ENCODE measurements around the gene UGT1A10.

The UGT1A10 gene

DNA sequence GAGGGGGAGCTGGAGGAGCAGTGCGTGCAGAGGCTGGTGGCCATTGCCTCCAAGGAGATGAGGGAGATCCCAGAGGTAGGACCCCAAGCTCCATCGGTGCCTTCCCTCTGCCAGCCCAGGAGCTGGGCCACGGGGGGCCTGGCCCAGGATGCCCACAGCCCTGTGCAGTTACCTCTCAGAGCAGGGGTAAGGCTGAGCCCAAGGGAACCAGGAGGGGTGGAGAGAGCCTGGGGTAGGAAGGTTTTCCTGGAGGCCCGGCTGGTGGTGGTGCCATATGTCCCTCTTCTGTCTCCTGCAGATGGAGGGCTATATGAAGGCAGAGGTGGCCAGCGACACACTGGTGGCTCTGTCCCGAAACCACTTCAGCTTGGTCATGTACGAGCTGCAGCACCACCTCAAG lies 153.3 kb downstream of the UGT1A10 start:
- DNase-seq, result no peak

DNA sequence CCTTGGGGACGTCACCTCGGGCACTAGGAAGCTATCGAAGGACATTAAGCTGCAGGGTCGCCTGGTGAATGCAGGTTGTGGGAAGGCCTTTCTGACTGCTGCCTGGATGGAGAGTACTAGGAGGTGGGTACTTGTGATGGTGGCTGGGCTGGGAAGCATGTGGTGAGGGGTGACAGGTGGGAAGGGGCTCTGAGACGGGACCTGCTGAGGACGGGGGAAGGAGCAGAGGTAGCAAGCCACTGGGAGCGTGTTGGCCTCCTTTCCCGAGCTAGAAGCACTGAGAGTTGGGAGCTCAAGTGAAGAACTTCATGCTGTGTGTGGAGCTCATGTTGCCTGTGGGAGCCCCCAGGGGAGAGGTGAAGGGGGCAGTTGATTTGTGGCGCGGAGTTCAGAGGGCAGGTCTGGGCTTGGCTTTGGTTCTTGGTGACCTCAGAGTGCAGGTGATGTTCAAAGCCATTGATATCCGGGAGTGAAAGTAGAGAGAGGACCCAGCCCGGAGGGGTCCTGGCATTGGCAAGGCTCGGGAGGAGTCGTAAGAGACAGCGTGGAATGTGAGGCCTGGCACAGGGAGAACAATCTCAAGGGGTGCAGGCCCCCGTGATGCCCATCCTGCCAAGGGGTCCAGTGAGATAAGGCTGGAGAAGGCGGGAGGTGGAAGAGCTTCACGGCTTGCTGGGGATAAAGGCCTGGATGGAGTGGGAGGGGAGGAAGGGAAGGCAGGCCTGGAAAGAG lies 155.1 kb downstream of the UGT1A10 start:
- DNase-seq, result no peak

DNA sequence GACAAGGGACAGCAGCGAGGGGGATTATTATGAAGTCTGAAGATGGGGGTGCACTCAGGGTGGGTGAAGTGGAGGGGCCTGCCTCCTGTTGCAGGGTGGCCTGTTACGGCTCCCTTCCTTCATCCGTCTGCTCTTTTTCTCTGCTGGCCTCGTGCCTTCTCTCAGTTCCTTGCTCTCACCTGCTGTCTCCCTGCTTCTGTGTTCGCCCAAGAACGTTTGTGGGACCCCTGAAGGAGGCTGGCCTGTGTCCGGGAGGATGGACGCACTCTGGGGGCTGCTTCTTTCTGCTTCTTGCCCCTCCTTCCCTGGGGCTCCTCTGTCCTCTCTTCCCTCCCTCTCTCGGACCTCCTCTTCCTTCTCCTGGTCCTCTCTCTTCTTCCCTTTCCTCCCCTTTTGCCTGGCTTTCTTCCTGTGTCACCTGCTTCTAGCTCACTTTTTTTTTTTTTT lies 155.7 kb downstream of the UGT1A10 start:
- DNase-seq, result no peak

DNA sequence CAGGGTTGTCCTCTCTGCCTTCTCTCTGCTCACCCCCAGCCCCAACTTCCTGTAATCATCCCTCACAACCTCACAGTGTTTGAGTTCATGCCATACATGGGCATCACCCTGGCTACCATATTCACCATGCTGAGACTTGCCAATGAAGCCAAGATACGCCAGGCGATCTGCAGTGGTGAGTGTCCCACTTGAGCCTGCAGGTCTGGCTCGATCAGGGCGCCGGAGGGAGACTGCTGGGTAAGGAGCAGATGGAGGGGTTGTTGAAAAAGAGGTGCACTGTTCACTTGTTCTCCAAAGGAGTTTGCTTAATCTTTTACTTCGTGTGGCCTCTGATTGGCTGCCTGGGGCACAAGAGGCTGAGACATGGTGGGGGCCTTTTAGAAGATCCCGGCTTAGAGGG lies 156.5 kb downstream of the UGT1A10 start:
- DNase-seq, result no peak

DNA sequence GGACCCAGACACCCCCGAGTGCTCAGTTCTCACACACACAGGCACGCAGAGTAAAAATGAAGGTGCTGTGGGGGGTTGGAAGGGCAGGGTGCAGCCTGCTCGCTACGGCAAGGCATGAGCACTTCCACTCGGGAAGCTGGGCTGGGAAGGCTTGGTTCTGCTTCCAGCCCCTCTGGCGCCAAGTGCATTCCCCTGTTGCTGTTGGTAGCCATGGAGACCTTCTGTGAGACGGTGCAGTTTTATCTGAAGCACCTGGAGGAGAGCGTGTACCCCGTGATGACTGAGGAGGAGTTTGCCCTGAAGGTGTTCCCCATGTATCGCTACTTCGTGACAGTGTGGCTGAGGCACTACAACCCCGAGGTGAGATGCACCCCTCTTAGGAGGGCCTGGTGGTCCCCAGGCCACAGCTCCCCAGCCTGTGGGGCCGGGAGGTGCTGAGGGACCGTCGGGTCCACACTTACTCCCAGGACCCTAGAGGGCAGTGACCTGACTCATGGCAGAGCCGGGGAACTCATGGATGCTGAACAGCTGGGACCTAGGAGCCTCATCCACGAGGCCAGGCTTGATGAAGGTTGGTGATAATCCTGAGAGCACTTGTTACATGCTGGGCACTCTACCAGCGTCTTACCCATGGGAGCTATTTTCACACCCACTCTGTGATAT lies 157.3 kb downstream of the UGT1A10 start:
- DNase-seq, result no peak

DNA sequence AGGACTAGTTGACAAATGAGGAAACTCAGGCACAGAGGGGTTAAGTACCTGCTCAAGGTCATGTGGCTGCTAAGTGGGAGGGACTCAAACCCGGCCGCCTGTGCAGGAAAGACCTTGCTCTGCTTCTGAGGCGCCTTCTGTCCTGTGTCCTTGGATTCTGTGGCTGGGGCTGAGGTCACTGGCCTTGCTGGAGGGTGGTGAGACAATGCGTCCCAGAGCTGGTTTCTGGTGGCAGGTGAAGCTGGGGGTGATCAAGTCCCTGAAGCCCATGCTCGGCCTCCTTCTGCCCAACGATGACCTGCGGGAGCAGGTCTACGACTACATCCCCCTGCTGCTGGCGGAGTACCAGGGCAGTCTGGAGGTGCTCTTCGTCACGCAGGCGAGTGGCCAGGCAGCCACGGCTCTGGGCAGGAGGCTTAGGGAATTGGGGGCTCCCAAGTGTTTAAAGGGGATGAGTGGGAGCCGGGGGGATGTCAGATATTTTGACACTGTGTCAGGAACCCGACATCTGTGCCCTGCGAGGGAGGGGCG lies 157.9 kb downstream of the UGT1A10 start:
- no peak for DNase-seq

DNA sequence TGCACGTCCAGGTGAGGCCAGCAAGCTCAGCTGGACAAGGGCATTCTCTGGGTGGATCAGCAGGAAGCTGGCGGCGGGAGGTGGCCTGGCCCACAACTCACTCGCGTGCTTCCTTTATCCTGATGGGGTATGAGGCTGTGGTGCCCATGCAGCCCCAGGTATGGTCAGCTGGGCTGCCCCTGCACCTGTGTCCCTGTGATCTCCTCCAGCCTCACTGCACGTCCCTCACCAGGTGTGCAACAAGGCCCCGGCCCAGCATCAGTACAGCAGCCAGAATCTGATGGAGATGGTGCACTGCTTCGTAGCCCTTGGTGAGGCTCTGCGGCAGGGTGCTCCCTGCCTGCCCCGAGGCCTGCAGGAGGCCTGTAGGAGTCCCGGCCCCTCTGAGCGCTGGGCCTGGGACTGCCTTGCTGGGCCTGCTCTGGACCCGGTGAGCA lies 159.5 kb downstream of the UGT1A10 start:
- no peak for DNase-seq

DNA sequence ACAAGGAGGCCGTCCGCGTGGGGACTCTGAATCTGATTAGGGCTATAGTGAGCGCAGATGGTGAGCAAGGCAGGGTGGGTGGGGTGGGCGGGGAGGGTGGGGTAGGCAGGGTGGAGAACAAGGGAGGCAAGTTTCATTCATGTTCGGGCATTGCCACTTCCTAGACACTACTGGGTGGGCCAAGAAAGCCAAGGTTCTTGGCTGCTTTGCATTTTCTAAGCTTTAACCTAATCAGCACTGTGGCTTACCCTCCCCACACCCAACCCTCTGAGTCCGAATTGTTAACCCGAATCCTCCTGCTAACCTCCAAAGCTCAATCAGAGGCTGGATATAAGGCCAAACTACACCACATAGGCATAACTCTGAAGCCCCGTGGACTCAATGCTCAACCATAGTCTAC lies 160.0 kb downstream of the UGT1A10 start:
- no peak for DNase-seq

DNA sequence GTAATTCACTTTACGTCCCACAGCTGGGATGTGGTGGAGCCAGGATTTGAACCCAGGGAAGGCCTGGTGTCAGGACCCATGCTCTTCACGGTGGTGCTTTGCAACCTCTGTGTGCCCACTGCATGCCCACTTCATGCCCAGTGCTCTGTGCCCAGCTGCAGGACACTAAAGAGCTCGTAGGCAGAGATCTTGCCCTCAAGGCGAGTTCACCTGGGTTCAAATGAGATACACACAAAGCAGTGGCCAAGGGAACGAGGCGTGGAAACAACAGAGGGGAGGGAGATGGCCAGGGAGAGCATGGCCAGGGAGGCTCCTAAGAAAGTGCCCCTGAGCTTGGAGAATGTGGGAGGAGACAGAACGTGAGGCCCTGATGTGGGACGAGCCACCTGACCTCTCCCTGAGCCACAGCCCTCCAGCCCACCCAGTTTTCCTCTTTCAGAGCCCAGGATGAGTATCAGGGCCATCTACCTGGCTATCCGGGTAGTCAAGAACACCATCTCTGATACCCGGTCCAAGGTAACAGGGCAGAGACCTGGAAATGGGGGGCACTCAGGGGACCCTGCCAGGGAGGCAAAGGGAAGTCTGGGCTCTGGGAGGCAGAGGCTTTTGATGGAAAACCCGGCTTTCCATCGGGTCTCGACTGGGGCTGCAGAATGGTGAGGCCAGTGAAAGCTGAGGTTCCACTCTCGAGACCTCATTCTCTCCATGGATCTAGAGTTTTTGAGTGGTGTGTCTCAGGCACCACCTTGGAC lies 162.3 kb downstream of the UGT1A10 start:
- no peak for DNase-seq

DNA sequence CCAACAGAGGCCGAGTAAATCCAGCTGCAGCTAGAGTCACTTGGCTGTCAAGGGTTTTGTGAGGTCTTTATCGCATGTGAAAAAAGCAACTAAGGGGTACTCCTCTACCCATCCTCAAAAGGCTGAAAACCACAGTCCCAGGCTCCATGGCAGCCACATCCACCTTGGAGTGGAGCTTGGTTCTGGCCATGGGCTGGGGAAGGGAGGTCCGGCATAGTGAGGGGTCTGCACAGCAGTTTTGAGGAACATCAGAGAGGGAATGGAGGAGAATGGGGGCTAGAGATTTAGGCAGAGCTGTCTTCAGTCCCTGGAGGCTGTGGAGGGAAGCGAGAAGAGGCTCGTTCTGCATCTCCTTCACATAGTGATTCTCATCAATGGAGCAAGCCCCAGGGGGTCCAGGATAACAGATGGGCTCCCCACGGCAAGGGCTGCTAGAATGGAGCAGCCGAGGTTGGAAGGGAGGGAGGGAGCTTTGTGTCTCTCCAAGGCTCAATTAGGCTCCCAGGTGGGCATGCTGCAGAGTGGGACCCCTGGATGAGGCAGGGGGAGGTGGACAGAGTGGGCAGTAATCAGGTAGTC lies 162.9 kb downstream of the UGT1A10 start:
- DNase-seq, result no peak

DNA sequence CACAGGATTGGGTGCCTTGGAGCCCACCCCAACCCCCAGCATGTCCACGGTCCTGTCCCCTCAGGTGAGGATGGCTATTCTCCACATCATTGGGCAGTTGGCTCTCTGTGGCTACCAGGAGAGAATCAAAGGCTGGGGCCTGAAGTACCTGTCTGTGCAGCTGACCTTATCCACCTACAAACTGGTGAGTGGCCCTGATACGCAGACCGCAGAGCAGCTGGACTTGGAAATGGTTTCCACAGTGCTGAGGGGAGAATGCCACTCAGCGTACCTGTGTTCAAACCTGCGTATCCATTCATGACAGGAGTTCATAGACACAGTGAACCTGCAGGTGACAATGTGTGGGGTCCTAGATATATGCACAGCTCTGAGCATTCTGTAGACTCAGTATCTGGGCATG lies 163.5 kb downstream of the UGT1A10 start:
- no peak for DNase-seq

DNA sequence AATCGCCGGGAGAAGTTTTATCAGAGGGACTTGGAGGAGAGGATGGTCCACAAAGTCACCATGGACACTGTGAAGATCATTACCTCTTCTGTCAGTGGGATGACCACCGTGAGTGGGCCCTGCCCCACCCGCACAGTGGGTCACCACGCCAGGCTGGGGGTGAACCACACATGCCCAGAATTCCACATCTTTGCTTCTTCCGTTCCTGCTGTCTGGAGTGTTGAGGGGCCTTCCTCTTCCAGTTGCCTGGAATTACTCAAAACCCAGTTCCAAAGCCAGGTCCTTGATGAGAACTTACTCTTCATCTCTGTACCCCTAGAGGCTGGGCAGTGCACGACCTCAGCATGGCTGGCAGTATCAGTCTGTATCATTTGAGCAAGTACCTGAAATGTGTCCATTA lies 164.0 kb downstream of the UGT1A10 start:
- DNase-seq, result no peak

DNA sequence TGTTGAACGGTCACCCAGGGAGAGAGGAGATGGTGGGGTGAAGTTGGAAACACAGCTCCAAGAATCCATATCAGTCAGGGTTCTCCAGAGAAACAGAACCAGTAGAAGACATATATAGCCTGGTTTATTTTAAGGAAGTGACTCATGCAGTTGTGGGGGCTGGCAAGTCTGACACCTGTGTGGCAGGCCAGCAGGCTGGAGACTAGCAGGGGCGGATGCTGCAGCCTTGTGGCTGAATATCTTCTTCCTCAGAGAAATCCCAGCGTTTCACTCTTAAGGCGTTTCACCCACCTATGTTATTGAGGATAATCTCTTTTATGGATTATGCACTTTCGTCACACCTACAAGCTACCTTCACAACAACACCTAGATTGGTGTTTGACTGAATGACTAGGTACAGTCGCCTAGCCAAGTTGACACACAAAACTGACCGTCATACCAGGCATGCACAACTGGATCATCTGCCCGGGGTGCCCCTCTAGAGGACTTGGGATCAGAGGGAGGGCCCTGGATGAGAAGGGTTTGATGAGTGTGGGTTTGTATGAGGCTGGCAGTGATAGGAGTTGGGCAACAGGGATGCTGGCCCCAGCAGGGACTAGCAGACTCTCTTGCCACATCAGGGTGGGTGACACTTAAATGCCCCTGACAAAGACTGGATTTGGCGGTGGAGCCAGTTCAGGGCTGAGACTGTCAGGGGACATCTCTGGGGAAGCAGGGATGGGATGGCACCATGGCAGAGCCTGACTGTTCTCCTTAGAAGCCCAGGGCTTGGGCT lies 165.3 kb downstream of the UGT1A10 start:
- no peak for DNase-seq

DNA sequence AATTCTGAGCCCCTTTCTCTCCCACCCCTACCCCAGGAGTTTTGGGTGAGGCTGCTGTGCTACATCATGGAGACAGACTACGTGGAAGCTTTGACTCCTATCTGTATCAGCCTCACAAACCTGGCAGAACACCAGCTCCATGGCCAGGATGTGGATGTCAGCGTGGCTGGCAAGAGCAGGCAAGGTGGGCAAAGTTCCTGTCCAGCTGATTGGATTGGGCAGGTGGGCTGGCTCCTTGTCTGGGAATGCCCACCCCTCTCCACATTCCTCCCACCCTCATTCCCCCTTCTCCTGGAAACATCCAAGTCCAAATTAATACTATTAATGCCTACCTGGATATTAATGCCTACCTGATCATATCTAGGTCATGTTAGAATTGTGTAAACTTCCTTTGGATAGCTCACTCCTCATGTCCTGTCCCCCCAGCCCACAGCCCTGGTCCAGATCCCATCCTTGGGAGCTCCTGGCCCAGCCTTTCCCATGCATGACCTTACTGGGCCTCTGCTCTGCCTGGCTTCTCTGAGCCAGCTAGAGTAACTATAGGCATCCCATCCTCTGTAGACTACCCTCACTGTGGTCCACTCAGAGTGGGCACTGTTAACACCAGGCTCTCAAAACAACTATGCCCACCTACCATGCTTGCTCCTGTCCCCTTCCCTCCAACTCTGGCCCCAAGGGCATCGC lies 166.0 kb downstream of the UGT1A10 start:
- no peak for DNase-seq

DNA sequence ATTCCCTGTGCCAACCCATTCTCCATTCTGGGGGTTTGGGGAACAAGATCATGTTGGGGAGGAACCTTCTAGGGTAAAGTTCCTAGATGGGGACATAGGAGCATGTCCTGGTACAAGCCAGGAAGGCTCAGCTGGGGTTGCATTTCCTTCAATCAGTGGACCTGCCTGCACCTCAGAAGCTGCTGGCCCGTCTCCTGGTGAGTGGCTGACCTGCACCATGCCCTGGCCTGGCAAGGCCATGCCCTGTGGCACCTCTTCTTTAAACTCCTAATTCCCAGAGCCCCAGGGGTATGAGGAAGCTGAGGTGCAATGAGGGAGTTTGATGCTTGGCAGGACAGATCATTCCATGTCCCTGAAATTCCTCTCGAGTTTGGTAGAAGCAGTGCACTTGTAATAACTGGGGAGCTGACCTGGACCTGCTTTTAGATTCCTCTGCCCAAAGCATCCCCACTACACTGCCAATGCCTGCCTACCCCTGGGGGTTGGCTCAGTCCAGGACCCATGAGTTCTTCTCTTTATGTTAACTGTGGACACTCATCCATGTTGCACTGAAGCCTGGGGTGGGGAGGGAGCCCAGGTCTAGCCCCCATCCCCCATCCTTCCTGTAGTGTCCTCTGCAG lies 167.2 kb downstream of the UGT1A10 start:
- DNase-seq, result no peak

DNA sequence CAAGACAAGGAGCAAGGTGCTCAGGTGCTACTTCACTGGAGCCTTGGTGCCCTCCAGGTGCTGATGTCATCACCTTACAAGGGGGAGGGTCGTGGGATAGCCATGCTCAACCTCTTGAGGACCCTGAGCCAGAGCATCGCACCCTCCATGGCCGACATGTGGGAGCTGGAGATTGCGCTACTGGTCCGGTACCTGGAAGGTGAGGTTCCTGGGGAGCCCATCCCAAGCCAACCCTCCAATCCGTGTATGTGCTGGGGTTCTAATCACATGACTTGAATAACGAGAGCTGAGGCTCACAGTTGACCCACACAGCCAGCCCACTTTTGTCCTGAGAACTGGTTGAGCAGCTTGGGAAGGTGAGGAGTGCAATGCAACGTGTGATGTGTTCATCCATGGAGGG lies 167.7 kb downstream of the UGT1A10 start:
- no peak for DNase-seq

DNA sequence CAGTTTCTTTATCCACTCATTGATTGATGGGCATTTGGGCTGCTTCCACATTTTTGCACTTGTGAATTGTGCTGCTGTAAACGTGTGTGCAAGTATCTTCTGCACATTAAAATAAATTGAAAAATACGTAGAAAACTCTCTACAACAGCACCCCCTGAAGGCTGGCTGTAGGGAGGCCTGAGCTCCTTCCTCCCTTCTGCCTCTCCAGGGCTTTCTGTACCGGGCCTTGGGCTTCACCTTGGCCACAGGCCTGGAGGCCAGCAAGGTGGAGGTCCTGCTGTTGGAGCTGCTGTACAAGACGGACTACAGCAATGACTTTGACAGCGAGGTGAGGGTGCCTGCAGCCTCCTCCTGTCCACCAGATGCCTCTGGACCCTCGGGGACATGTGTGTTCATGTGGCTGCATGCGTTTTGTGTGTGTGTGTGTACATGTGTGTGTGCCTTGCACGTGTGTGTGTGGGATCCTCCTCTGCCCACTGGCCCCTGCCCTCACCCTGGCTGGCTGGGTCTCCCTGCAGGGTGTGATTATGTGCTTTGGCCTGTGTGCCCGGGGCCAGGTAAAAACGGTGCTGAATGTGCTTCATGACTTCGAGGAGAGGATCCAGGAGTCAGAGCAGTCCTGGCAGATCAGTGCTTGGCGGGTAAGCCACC lies 171.1 kb downstream of the UGT1A10 start:
- DNase-seq, result no peak

DNA sequence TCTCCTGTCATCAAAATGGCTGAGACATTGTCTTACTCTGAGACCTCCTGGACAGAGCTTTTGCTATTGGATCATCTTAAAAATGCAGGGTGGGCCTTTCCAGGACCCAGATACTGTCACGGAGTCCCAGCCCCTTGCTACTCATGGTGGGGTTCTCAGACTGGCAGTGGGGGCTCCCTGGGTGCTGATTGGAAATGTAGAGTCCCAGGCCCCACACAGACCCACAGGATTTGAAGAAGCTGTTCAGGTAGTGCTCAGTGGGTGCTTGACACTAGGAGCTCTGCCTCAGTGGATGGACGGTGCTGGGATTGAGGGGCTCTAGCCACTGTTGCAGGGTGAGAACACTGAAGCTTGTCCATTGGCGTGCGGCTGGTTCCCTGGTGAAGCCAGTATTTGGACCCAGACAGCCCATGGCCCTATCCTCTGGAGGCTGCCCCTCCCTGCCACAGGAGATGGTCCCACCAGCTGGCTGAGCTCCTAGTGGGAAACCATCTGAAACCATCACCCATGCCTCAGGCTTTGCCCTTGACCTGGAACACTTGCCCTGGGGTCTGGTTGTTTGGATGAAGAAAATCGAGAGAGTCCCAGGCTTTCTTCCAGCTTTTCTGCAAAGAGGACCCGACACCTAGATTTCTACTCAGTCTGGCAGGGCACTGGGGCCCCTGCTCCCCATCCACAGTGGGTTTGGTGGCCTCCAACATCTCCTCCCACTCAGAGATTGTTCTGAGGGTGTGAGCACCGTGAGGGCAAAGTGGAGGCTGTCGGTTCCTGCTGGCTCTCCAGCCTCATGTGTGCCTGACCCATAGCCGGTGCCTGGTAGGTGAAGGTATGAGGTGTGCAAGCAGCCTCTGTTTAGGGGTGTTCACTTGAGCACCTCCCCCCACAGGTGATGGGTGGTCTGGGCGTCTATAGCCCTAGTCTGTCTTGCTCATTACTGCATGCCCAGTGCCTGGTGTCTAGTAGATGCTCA lies 172.0 kb downstream of the UGT1A10 start:
- no peak for DNase-seq

DNA sequence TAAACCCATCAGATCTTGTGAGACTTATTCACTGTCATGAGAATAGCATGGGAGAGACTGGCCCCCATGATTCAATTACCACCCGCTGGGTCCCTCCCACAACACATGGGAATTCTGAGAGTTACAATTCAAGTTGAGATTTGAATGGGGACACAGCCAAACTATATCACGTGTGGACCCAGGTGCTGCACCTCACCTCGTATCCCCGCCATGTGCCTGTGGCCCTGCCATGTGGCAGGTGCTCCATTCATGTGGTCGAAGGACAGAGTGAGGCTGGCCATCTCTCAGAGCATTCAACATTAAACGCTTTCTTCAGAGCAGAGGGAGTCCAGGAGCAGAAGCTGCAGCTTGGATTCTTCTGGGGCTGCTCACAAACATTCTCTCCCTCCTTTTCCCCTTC lies 174.1 kb downstream of the UGT1A10 start:
- DNase-seq, result no peak

DNA sequence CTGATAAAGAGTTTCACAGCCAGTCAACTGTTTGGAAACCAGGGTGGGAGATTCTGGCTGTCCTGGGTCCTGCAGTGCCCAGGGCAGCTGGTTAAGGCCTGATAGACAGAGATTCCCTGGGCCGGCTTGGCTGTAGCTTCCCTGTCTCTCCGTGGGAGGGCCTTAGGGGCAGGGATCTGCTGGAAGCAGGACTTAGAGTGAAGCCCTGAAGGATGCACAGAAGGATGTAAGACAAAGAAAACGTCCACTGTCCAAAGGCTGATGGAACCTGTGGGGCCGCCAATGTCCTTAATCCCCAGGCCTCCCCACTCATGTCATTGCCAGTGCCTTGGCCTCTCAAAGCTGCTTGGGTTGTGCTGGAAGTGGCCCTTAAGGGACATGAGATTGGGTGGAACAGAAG lies 174.8 kb downstream of the UGT1A10 start:
- DNase-seq, result no peak

Data from CD4-positive, alpha-beta T cell treated with Interleukin-17A for 4 hours (primary cell).